ENCODE measurements around the gene RGS3.

RGS3 gene

DNA sequence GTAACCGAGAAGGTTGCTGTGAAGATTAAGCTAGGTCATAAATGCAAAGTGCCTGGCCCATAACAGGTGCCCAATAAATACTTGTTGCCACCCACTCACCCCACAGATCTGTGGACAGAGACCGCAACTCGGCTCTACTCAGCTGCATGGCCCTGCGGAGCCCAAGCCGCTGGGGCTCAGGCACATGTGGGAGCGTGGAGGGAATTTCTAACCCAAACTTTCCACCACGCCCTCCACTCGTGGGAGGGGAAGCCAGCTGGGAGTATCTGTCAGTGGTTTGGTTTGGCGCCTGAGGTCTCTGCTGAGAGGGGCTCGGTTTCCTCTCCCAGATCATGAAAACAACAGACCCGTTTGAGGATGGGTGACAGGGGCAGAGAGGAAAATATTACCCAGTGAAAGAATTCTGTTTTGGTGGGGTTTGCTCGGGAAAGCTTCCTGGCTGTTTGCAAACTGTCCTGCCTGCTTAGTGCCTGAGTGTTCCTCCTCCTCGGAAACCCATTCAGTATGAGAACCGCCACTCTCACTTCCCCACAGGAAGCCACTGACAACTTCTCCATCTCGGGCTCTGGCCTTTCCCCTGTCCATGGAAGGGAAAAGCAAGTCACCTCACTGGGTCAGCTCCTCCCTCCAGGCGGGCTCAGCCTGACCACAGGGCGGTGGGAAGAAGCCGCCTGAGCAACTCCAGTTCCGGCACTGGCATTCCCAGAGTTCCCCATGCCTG, 60.1 kb downstream of the RGS3 start:
- Histone ChIP-seq H3K4me1 (ENCODE audit: control insufficient read depth, insufficient read depth, low read length) (no peaks in the 10 kb centered on the region), H3K4me3 (ENCODE audit: low read depth, low read length) (no peak overlapping the region), H3K27ac (ENCODE audit: extremely low read depth, low read depth, low read length) (no peak overlapping the region), H3K9me3 (ENCODE audit: control insufficient read depth, insufficient read depth, low read depth, low read length) (no peaks in the 10 kb centered on the region), H3K36me3 (ENCODE audit: control insufficient read depth in 2 of 2, insufficient read depth in 1 of 2, low read length in 2 of 2) (no peaks in the 10 kb centered on the region)
- ChIA-PET POLR2A (no interaction called here), CTCF (no interaction called here)
- no peak for TF ChIP-seq ZNF146 (tag by site-specific recombination; IDR thresholded peaks at IDR 0.05)
- TF ChIP-seq SCRT2 (tag by site-specific recombination; IDR thresholded peaks at IDR 0.05), result 0 out of 2 replicates have a peak, but pooled peaks have one; percentile 13
- 0 out of 2 replicates have a peak, but pooled peaks have one; percentile 20 for TF ChIP-seq ZFHX2 (tag by site-specific recombination; conservative IDR thresholded peaks at IDR 0.05)
- no peak for TF ChIP-seq ZNF37A (tag by site-specific recombination; IDR thresholded peaks at IDR 0.05)
- TF ChIP-seq BCL6B (tag by site-specific recombination; IDR thresholded peaks at IDR 0.05), result no peak
- TF ChIP-seq ZNF449 (tag by site-specific recombination; IDR thresholded peaks at IDR 0.05), result no peak
- TF ChIP-seq REPIN1 (tag by site-specific recombination; IDR thresholded peaks at IDR 0.05; ENCODE audit: low read depth), result no peak
- no peak for TF ChIP-seq ZNF560 (tag by site-specific recombination; IDR thresholded peaks at IDR 0.05; ENCODE audit: borderline replicate concordance)

- no peak for TF ChIP-seq MYNN (tag by site-specific recombination; IDR thresholded peaks at IDR 0.05; ENCODE audit: borderline replicate concordance)
- no peak for TF ChIP-seq GLI4 (tag by site-specific recombination; IDR thresholded peaks at IDR 0.05)
- no peak for TF ChIP-seq ZNF2 (tag by site-specific recombination; IDR thresholded peaks at IDR 0.05)
- TF ChIP-seq ZNF677 (tag by site-specific recombination; IDR thresholded peaks at IDR 0.05), result no peak
- TF ChIP-seq ZSCAN23 (tag by site-specific recombination; IDR thresholded peaks at IDR 0.05), result no peak
- no peak for TF ChIP-seq ZNF391 (tag by site-specific recombination; IDR thresholded peaks at IDR 0.05; ENCODE audit: borderline replicate concordance, low read depth)
- TF ChIP-seq PRDM10 (tag by site-specific recombination; IDR thresholded peaks at IDR 0.05), result no peak
- TF ChIP-seq ZNF510 (tag by site-specific recombination; IDR thresholded peaks at IDR 0.05; ENCODE audit: insufficient replicate concordance), result no peak
- no peak for TF ChIP-seq KLF9 (tag by site-specific recombination; IDR thresholded peaks at IDR 0.05; ENCODE audit: low read depth)
- no peak for TF ChIP-seq ZNF623 (tag by site-specific recombination; IDR thresholded peaks at IDR 0.05)
- no peak for TF ChIP-seq ZNF221 (tag by site-specific recombination; IDR thresholded peaks at IDR 0.05; ENCODE audit: borderline replicate concordance)
- no peak for TF ChIP-seq ZBTB7A (tag by site-specific recombination; IDR thresholded peaks at IDR 0.05; ENCODE audit: low read depth)
- no peak for TF ChIP-seq ZNF133 (tag by site-specific recombination; IDR thresholded peaks at IDR 0.05)
- TF ChIP-seq ZNF280D (tag by site-specific recombination; IDR thresholded peaks at IDR 0.05), result no peak
- Histone ChIP-seq H3K36me3 (ENCODE audit: control insufficient read depth in 2 of 2, insufficient read depth in 1 of 2, low read length in 2 of 2) (no peaks in the 10 kb centered on the region), H3K4me3 (ENCODE audit: low read depth, low read length) (no peak overlapping the region), H3K27ac (ENCODE audit: extremely low read depth, low read depth, low read length) (no peak overlapping the region), H3K4me1 (ENCODE audit: control insufficient read depth, insufficient read depth, low read length) (no peaks in the 10 kb centered on the region), H3K9me3 (ENCODE audit: control insufficient read depth, insufficient read depth, low read depth, low read length) (no peaks in the 10 kb centered on the region)
- ChIA-PET CTCF (no interaction called here), POLR2A (no interaction called here)
Observed at GRCh38 chr9:113524468-113524867, 60.9 kb downstream of the RGS3 start.

Measured in HEK293 (cell line).